GM19397 (cell line): ENCODE measurements around the gene SPNS1.
"Not testable (repeated sequence)": the region's sequence is repeated elsewhere in the genome, so short reads cannot be mapped to it uniquely, and the experiment has no call there.

Experiments used
- ATAC-seq: cut with Tn5 transposase; IDR thresholded peaks from one replicate; pipeline ENCODE4 v1.9.1; 2021; ENCODE audit warnings: mild to moderate bottlenecking, moderate library complexity; ENCODE audit not compliant: unreplicated experiment

The SPNS1 gene

DNA sequence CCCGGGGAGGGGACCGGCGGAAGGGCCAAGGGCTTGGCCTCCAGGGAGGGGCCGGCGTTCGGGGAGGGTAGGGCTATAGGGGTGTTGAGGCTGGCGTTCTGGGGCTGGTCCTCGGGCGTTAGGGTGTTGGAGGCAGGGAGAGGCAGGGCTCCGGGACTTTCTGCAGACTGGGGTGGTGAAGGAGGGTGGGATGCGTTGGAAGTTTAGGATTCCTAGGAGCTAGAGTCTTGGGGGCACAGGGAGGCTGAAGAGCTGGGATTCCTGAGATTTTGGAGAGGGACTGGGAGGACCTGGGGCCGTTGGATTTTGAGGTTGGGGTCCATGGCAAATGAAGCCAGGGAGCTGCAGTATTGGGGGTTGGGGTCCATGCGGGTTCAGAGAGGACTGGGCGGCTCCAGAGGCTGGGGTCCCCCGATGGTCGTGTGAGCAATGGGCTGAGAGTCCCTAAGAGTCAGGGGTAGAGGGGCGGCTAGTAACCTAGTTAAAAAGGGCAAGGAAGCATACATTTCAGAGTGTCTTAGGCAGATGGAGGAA lies 23.1 kb upstream of the SPNS1 start:
- ATAC-seq = no peak

GRCh38 chr16:28958216-28958615 lies 16.4 kb upstream of the SPNS1 start:
- ATAC-seq = no peak

- ATAC-seq = no peak
Measured at GRCh38 chr16:28958836-28959235, 15.7 kb upstream of the SPNS1 start.

- ATAC-seq = no peak
Measured at GRCh38 chr16:28964072-28964471, 10.5 kb upstream of the SPNS1 start.

GRCh38 chr16:28964496-28964895 lies 10.1 kb upstream of the SPNS1 start:
- ATAC-seq = no peak

DNA sequence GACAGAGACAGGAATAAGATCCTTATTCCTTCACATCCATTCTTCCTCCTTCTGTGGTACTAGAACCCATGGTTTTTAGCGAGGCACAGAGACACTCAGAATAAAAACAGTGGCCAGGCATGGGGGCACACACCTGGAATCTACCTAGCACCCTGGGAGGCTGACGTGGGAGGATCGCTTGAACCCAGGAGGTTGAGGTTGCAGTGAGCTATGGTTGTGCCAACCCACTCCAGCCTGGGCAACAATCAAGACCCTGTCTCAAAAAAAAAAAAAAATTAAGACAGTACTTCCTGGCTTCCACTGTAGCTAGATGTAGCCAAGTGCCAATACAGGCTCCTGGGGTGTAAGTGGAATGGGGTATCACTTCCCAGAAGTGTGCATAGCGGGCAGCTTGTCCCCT lies 7.4 kb upstream of the SPNS1 start:
- no peak for ATAC-seq

DNA sequence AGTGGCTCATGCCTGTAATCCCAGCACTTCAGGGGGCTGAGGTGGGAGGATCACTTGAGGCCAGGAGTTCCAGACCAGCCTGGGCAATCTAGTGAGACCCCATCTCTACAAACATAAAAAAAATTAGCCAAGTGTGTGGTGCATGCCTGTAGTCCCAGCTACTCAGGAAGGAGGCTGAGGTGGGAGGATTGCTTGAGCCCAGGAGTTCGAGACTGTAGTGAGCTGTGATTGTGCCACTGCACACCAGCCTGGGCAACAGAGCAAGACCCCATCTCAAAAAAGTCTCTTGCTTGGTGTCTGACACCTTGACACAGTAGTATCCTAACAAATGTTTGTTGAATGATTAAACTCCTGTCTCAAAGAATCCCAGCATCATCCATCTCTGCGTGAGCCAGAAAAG lies 4.9 kb upstream of the SPNS1 start:
- ATAC-seq = not testable (repeated sequence)

GRCh38 chr16:28974007-28974436 lies 556 bp upstream of the SPNS1 start:
- peak; percentile 6 for ATAC-seq

GRCh38 chr16:28975158-28975599 lies 601 bp downstream of the SPNS1 start:
- no peak for ATAC-seq

DNA sequence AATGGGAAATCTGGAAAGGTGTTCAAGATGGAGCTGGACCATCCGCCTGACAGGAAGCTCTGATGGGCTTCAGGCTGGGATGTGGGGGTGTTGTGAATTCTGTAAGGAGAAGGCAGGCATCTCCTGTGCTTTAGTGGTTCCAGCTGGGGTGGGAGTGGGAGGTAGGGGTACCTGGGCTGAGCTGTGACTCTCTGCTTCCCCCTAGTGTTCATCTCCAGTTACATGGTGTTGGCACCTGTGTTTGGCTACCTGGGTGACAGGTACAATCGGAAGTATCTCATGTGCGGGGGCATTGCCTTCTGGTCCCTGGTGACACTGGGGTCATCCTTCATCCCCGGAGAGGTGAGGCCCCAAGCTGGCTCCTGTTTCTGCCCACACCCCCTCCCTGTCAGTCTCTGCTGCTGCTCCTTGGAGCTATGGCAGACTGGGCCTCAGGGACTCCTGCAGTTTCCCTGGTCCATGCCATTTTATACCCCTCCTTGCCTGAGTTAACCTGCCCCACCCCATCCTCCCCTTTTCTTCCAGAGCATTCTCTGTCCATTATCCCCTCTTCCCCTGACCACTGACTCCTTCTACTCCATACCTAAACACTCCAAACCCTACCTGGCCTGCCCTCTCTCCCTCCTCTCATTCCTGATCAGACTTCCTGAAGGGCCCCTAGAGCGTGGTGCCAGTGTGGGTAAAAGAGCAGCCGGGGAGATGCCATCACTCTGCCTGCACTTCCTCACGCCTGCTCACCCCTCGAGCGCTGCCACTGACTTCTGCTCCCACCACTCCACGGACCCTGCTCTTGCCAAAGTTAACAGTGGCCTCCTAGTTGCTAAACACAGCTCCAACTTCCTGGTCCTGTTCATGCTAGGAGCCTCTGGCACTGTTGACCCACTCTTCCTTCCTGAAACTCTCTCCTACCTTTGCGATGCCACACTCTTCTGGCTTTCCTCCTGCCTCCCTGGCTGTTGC lies 3.4 kb downstream of the SPNS1 start:
- no peak for ATAC-seq

DNA sequence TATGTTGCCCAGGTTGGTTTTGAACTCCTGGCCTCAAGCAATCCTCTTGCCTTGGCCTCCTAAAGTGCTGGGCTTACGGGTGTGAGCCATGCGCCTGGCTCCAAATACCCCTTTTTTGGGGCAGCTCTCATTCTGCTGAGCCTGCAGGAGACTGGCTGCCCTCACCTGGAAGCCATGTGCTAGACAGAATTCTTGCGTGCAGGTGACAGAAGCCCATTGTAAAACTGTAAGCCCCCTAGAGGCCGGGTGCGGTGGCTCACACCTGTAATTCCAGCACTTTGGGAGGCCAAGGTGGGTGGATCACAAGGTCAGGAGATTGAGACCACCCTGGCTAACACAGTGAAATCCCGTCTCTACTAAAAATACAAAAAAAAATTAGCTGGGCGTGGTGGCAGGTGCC lies 5.8 kb downstream of the SPNS1 start:
- ATAC-seq = not testable (repeated sequence)

DNA sequence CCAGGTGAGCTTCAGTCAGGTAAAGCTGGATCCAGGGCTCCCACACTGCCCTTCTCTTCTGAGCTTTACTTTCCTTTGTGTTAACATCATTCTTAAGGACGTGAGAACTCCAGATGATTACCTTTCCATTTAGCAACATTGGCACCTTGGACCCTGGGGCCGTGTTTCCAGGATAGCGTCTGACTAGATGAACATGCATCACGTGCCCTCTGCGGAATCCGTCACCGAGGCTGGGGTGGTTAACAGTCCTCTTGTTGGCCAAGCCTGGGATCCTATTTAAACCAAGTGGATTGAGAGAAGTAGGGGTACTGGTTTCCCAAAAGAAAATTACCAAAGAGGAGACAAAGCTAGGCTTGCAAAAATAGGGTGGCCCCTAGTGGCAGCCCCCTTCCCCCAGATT lies 6.4 kb downstream of the SPNS1 start:
- ATAC-seq = no peak

GRCh38 chr16:28981517-28981916 lies 6.9 kb downstream of the SPNS1 start:
- no peak for ATAC-seq

- ATAC-seq = no peak
Measured at GRCh38 chr16:28982418-28982817, 7.8 kb downstream of the SPNS1 start.

- ATAC-seq = no peak
Measured at GRCh38 chr16:28982949-28983348, 8.4 kb downstream of the SPNS1 start.

DNA sequence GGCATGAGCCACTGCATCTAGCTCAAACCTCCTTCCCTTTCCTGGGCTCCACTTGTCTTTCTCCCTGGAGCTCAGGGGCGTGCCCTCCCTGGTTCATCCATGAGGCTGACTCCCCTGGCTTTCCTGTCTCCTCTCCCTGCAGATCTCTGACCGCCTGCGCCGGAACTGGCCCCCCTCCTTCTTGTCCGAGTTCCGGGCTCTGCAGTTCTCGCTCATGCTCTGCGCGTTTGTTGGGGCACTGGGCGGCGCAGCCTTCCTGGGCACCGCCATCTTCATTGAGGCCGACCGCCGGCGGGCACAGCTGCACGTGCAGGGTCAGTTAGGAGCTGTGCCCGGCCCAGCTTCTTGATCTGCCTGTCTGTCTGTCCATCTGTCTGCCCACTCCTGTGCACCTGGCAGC lies 9.1 kb downstream of the SPNS1 start:
- no peak for ATAC-seq

GRCh38 chr16:28984091-28984490 lies 9.5 kb downstream of the SPNS1 start:
- ATAC-seq = no peak

GRCh38 chr16:28984619-28985135 lies 10.1 kb downstream of the SPNS1 start, which contains the start of gene LAT:
TSS of gene LAT (plus strand) at chr16:28985052. CDS start at chr16:28985418, 366 bp downstream.
- ATAC-seq = peak; percentile 64

GRCh38 chr16:28985211-28986041 lies 10.8 kb downstream of the SPNS1 start:
- no peak for ATAC-seq

DNA sequence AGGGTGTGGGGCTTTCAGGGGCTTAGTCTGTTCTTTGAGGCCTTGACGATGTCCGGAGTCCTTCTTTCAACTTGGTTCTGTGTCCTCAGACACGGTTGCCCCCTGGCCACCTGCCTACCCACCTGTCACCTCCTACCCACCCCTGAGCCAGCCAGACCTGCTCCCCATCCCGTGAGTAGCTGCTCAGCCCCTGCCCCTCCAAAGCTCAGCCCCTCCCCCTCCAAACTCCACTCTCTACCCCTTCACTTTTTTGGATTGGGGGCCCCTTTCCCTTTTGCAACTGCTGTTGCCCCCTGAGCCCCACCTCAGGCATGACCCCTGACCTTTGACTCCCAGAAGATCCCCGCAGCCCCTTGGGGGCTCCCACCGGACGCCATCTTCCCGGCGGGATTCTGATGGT lies 11.5 kb downstream of the SPNS1 start:
- no peak for ATAC-seq

DNA sequence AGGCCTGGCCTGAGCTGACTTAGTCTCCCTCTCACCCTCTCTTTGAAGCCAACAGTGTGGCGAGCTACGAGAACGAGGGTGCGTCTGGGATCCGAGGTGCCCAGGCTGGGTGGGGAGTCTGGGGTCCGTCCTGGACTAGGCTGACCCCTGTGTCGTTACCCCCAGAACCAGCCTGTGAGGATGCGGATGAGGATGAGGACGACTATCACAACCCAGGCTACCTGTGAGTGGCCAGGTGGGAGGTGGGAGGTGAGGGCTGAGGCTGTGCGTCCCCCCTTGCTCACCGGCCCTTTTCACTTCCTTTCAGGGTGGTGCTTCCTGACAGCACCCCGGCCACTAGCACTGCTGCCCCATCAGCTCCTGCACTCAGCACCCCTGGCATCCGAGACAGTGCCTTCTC lies 11.9 kb downstream of the SPNS1 start:
- no peak for ATAC-seq
